DMS 273 (cell line): Measurements from ENCODE around the gene ZBP1.
A peak's percentile ranks its signal among the peaks of the same experiment; 100 is the strongest.
"Not testable (repeated sequence)": the region's sequence is repeated elsewhere in the genome, so short reads cannot be mapped to it uniquely, and the experiment has no call there.

Experiments
- DNase-seq: peaks from one replicate; lab custom pipeline; 2025; ENCODE audit not compliant: unreplicated experiment; lab: John Stamatoyannopoulos, UW

Gene ZBP1

DNA sequence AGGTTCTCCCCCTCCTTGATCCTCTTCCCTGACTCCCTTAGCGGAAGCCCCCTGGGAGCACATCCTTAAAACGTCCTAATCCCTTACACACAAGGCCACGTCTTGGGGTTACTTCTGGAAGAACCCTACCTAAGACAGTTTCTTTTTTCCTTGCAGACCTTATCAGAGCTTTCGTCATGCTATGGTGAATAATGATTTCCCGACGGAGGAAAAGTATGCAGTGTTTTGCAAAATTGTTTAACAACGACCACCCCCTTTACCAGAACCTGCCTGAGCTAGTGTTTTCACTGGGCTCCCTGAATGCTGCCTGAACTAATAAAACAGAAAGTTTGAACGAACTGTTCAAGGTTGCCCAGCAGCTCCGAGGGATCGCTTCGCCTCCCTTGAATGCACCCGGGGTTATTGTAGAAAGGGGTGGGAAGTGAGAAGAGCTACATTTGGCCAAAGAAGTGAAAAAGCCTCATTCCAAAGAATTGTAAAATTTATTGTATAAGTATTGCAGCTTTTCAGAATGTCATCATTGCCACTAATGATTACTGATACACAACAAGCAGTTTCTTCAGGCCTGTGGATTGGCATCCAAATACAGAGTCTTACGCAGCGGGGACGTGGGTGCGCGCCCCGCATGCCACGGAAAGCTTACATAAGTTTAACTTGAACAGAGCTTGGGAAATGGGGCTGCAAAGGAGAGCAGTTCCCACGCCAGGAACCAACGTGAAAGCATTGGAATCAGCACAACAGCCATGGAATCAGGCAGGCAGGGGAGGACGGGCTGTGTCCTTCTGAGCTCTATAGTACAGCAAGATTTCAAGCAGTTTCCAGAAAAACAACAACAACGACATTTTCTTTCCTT lies 27.9 kb upstream of the ZBP1 start:
- no peak for DNase-seq

DNA sequence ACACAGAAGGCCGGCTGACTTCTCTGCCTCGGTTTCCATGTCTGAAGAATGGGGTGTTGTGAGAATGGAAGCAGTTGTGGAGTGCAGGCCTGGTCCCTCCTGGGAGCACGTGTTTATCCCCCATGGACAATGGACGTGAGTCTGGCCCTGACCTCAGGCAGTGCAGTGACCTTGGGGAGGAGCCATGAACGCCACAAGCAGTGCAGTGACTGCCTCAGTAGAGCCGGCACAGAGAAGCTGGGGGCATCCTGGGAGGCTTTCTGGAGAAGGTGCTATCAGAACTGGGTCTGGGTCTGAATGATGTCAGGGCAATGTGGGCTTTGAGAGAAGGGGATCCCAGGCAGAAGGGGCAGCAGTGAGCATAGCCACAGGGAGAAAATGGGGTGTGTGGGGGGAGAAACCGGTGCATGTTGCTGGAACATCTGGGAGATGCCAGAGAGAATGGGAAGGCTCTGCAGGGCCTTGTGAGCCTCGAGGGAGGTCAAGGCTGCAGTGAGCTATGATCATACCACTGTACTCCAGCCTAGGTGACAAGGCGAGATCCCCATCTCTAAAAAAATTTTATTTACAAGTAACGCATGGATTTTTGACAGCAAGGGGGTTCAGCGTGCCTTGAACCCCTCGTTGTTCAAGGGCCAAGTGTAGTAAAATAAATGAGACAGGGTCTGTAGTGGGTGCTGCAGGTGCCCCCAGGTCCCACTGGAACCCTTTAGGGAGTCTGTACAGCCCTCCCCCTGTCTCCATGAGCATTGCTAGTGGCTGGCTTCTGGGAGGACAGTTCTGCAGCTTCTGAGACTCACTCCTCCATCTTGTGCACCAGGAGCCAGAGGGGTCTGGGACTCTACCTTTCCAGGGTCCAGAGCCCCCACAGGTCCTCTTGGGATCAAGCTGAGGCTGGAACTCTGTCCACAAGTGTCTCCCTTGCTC lies 27.0 kb upstream of the ZBP1 start:
- no peak for DNase-seq

DNA sequence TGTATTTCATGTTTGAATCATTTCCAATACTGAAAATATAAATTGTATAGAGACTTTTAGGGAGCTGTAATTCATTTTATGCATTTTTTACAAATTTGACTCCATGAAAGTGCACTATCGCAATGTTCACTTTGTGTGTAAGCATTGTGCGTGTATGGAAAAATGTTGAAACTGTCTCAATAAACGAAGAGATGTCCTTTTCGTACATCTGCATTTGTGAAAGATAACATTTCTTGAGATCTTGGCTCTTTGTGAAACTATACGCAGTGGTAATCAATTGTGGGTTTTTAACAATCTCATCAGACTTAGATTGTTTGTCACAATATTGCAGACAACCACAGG lies 18.6 kb upstream of the ZBP1 start:
- DNase-seq: no peak

DNA sequence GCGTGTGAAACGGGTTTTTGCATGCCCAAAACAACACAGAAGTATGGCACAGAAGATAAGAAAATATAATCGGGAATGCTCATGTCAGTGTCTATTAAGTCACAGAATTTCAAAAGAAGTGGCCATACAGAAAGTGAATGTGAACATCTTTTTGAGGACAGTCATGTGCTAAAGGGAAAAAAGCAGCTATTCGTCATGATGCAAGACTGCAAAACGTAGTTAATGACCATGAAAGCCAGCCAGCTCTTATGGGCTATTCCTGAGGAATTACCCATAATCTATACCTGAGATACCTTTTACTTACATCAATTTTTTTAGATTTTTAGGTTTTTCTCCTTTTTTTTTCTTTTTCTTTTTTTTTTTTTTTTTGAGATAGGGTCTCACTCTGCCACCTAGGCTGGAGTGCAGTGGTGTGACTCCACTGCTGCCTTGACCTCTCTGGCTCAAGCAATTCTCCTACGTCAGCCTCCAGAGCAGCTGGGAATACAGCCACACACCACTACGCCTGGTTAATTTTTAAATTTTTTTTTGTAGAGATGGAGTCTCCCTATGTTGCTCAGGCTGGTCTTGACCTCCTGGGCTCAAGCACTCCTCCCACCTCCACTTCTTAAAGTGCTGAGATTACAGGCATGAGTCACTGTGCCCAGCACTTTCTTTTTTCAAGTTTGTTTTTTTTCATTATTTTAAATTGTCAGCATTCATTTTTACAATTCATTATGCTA lies 18.1 kb upstream of the ZBP1 start:
- no peak for DNase-seq

DNA sequence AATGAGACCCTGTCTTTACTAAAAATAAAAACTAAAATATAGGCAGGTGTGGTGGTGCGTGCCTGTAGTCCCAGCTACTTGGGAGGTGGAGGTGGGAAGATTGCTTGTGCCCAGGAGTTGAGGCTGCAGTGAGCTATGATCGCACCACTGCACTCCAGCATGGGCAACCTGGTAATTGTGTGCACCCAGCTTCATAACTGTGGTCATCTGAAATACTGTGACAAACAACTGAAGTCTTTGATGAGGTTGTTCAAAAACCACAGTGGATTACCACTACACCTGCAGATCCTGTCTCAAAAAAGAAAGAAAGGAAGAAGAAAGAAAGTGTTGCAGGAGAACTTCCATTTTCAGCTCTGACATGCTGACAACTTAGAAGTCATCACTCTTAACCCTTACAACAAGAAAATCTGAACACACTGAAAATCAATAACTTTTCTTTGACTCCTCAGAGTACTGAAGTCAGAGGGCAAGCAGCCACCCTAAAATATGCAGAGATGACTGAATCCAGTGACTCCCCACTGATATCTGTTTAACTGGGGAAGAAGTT lies 13.8 kb upstream of the ZBP1 start:
- DNase-seq: no peak

DNA sequence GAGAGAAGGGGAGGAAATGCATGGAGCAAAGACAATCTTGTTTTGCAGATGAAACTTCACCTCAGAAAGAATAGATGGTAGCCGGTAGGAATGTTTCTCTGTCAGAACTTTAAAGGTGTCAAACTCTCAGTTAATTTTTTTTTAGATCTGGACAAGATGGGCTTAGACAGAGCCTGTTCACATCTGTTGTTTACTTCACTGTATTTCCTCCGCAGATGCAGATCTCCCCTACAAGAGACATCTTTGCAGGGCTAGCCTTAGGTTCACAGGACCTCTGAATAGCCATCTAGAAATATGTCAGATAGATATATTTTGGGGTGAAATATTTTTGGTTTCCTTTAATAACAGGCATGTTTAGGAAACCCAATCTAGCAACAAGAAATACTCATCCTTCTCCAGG lies 12.1 kb upstream of the ZBP1 start:
- DNase-seq: peak; percentile 25

DNA sequence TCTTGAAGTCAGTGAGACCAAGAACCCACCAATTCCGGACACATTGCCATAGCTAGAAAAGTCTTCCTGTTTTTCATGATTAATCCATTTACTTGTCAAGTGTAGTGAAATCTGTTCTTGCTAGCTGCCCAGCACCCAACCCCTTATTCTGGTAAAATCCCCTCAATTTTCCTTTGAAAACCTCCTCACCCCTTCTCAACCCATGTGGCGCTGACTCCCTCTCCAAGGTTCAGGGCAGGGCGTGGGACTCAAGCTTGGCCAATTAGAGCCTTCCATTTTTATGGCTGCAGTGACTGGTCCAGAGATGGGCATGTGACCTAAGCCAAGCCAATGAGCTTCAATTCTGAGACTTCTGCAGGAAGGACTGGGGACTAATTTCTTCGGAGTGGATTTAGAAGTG lies 9.8 kb upstream of the ZBP1 start:
- no peak for DNase-seq

DNA sequence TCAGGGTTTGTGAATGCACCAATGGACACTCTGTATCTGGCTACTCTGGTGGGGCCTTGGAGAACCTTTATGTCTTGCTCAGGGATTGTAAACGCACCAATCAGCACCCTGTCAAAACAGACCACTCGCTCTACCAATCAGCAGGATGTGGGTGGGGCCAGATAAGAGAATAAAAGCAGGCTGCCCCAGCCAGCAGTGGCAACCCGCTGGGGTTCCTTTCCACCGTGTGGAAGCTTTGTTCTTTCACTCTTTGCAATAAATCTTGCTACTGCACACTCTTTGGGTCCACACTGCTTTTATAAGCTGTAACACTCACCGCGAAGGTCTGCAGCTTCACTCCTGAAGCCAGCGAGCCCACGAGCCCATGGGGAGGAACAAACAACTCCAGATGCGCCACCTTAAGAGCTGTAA lies 9.3 kb upstream of the ZBP1 start:
- DNase-seq: not testable (repeated sequence)

DNA sequence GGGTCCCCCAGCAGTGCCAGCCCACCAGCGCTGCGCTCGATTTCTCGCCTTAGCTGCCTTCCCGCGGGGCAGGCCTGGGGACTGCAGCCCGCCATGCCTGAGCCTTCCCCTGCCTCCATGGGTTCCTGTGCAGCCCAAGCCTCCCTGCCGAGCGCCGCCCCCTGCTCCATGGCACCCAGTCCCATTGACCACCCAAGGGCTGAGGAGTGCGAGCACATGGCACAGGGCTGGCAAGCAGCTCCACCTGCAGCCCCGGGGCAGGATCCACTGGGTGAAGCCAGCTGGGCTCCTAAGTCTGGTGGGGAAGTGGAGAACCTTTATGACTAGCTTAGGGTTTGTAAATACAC lies 8.7 kb upstream of the ZBP1 start:
- DNase-seq: not testable (repeated sequence)

DNA sequence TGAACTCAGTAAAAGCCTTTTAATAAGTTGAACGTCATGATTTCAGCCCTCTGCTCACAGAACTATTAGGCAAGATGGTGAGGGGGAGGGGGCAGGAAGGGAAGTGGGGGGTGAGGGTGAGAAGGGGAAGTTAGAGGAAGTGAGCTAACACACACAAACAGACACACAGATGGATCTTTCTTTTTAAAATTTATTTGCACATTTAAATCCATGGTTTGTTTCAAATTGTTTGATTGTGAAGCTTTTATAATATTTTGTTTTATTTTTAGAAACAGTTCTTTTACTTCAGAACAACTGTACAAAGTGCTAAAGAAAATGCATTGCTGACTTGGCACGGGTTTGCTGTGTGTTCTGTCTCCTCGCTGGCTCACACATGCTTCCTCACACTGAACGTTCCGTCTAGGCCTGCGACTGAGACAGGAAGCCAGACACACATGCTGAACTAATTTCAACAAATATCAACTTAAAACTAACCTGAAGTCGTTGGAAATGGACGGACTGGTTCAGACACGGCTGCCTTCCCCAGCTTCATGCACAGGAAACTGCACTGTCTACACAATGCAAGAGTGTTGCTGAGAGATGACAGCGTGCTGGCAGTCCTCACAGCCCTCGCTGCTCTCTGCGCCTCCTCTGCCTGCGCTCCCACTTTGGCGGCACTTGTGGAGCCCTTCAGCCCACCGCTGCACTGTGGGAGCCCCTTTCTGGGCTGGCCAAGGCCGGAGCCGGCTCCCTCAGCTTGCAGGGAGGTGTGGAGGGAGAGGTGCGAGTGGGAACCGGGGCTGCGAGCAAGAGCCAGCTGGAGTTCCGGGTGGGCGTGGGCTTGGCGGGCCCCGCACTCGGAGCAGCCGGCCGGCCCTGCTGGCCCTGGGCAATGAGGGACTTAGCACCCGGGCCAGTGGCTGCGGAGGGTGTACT lies 8.1 kb upstream of the ZBP1 start:
- DNase-seq: no peak

DNA sequence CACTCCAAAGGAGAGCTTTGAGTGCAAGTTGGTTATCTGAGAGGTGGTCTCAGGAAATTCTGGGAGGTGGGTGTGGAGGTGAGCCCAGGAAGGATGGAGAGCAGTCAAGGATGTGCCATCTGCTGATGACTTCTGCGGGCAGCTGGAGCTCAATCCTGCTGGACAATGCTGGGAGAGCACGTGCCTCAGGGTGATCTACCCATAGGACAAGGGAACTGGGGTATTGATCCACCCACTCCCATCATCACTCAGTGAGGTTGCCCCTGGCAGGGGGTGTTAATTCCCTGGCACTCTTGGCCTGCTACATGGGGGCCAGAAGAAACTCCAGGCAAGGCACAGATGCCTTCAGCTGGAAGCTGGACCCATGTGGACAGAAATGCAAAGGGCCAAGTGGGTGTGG lies 7.1 kb upstream of the ZBP1 start:
- no peak for DNase-seq

DNA sequence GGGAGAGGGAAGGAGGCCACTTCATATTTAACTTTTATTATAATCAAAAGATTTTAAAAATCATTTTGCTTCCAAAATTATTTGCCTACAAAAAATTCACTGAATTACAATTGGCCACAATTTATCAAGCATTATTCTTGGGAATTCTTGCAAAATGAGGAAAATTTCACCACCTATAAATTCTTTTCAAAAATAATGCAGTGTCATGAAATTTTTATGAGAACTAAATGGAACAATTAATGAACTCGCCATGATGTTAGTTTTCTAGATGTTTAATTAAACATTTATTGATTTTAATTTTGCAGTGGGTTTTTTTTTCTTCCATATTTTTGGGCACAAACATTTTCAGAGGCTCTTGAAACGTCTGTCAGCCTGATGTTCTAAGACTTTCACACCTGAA lies 5.8 kb upstream of the ZBP1 start:
- no peak for DNase-seq

DNA sequence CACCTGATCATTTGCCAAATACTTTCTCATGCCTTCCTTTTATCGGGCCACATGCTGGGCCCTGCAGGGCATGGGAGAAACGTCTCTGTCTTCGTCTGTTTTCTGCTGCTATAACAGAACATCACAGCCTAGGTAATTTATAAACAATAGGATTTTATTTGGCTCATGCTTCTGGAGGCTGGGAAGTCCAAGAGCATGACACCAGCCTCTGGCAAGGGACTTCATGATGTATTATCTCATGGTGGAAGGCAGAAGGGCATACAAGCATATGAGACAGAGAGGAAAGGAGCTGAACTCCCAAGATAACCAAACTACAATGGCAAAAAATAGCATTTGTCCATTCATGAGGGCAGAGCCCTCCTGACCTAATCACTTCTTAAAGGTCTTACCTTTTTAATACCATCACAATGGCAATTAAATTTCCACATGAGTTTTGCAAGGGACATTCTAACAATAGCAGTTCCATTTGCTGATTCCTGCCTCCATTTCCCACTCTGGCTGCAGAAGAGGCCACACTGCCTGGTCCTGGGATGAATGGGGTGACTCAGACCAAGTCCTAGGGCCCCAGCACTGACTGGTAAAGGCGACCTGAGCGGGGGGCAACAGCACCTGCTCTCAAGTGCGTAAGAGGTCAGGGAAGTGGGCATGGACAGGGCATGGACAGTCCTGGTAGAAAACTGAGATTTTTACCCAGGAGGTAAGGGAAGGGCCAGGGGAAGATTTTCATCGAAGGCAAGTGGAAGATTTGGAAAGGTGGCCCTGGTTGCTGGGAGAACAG lies 5.1 kb upstream of the ZBP1 start:
- no peak for DNase-seq

DNA sequence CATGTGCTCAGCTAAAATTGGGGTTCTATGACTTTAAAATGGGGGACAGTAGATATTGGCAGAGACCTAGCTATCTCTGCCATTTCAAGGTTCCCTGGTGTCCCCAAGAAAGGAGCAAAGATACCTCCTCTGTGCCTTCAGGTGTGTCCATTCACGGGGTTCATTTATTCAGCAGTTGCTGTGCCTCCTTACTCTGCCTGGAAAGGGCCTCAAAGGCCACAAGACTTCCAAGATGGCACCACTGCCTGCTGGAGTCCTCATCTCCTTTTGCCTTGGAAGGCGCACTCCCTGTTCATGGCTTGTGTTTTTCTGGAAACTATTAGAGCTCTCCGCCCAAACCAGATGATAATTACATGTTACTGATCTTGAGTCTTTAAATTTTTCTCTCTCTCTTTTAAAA lies 3.9 kb upstream of the ZBP1 start:
- DNase-seq: no peak

DNA sequence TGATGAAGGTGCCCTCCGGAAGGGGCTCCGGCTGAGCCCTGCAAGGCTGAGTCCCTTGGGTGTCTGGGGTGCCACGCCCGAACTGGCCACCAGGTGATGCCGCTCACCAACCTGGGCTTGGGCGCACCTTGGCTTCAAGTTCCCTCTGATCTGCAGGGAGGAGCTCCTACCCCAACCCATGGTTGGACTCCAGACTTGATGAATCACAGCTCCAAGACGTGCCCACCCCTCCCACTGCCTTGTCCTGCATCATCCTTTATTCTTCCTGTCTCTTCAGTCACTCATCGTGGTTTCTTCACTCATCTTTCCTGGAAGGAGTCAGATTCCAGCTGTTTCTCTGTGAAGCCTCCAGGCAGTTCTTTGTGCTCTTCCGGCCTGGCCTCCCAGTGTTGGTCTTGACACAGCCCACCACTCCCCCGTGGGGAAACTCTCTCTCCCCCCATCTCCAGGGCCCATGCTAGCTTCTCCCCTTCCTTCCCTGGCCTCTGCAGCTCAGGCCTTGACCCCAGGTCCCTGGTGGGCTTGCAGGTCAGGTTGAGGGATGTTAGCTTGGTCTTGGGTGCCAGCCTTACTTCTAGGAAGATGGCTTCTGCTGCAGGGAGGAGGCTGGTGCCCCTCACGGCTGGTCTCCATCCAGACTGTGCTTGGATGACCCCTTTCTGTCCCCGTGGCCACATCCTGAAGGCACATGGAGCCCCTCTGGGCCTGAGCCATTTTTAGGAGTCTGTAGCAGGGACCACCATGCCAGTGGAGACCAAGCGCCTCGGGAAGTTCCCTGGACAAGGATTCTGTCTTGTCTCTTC lies 2.6 kb upstream of the ZBP1 start:
- peak; percentile 76 for DNase-seq

DNA sequence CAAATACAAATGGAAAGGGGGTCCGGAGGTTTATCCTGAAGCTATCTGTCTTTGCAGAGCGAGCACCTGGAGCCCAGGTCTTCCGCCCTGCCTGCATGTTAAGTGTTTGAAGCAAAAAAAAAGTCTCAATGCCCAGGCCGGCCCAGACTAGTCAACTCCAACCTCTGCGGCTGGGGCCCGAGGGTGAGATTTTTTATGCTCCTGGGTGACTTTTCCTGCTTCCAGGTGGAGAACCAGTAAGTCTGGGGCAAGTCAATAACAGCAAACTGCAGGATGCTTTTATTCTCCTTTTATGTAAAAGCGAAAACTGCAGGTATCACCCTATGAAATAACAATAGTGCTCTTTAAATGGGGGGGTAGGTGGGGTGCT lies 2.0 kb upstream of the ZBP1 start:
- DNase-seq: no peak

DNA sequence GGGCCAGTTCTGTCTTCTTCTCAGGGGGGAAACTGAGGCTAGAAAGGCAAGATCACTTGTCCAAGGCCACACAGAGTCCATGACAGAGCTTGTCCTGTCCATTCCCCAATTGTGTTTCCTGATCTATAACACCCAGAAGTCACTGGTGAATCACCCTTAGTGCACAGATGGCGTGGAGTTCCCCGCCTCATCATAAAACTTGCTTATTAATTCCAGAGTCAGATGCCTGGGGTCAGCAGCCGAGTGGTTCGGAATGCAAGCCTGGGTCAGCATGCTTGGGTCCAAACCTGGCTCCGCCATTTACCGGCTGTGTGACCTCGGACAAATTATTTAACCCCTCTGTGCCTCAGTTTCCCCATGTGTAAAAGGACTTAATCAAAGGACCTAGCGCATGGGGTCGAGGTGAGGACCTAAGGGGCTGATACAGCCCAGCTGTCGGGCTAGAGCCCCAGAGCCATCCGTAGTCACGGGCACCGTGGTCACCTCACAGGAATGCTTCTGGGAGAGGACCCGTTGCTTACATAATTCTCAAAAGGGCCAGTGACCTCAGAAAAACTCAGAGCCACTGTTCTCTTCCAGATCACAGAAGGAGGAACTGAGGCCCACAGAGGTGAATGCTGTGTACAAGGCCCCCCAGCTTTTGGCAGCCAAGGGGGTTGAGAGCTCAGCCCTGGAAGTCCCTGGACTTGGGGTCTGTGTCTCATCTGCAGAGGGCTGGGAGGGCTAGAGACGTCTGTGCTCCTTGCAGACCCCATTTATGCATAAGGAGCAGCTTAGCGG lies 1.4 kb upstream of the ZBP1 start:
- DNase-seq: peak; percentile 11

DNA sequence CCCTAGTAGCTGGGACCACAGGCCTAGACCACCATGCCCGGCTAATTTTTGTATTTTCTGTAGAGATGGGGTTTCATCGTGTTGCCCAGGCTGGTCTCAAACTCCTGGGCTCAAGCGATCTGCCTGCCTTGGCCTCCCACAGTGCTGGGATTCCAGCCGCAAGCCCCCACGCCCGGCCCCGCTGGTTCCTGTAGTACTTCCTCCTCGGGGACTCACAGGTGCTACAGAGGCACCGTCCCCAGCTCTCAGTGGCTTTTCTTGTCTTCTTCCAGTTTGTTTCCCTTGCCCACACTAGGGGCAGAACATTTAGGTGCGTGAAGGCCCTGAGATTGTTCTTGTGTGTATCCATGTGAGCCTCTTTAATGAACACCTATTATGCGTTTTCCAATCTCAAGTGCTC lies 773 bp upstream of the ZBP1 start:
- no peak for DNase-seq
